ENCODE results near the gene ADGB.

ADGB gene

DNA sequence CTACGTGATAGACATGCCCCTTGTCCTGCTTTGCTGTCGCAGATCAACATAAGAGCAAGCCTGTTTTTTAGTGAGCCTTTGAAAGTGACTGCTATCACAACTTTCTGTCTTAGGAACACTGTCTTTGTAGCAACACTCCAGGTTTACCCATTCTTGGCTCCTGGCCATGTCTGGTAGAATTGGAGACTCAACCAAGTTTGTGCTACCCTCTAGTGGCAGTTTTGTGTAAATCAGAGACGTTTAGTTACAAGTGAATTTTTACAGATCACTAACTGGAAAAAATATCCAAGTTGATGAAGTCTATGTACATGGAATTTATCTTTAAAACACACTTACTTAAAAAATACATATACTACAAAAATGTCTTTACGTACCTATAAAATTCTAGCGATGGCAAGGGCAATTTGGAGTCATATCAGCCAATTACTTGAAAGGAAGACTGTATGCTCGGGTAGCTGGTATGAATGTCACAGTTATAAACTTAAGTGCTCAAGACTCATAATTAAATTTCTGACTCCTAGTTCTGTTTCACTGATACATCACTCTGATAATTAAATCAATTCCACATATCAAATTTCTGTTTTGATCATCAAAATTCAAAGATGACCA, 101.4 kb downstream of the ADGB start:
- no peak overlapping the region for H3K4me3 ChIP-seq (ENCODE audit: control insufficient read depth, low read depth, low read length)
- TF ChIP-seq, protein P1, sequence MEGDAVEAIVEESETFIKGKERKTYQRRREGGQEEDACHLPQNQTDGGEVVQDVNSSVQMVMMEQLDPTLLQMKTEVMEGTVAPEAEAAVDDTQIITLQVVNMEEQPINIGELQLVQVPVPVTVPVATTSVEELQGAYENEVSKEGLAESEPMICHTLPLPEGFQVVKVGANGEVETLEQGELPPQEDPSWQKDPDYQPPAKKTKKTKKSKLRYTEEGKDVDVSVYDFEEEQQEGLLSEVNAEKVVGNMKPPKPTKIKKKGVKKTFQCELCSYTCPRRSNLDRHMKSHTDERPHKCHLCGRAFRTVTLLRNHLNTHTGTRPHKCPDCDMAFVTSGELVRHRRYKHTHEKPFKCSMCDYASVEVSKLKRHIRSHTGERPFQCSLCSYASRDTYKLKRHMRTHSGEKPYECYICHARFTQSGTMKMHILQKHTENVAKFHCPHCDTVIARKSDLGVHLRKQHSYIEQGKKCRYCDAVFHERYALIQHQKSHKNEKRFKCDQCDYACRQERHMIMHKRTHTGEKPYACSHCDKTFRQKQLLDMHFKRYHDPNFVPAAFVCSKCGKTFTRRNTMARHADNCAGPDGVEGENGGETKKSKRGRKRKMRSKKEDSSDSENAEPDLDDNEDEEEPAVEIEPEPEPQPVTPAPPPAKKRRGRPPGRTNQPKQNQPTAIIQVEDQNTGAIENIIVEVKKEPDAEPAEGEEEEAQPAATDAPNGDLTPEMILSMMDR (IDR thresholded peaks at IDR 0.05; ENCODE audit: control insufficient read depth, insufficient read depth, low read depth, low read length, missing control alignments) = peak; percentile 66
- DNase-seq (ENCODE audit: low read depth) = peak; percentile 58

DNA sequence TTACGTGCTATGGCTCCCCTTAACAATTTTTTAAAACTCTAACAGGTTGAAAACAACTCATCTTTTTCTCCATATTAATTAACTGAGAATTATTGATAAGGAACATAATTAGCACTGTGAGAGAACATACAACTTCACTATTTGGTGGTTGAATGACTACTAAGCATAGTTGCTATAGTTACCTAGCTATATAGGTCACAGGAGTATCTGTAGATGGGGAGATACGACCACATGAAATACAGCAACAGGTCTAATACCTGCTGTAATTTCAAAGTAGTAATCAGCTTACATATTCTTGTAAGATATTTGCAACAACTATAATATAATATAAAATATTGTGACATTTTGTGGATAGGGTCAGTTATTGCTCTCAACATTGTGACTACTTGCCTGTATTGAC, 102.9 kb downstream of the ADGB start:
- DNase-seq (ENCODE audit: low read depth) = no peak
- H3K4me3 ChIP-seq (ENCODE audit: control insufficient read depth, low read depth, low read length) = no peak overlapping the region
- TF ChIP-seq, protein P1 (IDR thresholded peaks at IDR 0.05; ENCODE audit: control insufficient read depth, insufficient read depth, low read depth, low read length, missing control alignments) = no peak

DNA sequence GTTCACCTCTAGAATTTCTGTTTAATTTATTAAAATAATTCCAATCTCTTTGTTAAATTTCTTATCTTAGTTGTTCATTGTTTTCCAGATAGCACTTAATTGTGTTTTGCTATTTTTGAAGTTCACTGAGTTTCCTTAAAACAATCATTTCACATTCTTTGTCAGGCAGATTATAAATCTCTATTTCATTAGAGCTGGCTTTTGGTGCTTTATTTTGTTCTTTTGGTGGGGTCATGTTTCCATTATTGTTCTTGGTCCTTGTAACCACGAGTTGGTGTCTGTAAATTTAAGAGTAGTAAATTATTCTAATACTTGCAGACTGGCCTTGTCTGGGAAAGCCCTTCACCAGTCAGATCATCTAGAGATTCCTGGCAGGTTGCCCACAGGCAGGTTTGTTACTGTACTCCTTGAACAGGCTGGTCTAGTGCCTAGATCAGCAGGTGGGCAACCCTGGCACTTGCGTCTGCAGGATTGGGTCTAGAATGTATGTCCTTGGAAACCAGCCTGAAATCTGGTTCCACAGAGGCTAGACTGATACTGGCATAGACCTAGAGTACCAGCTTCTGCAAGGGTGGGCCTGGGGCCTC, 110.4 kb downstream of the ADGB start:
- H3K4me3 ChIP-seq (ENCODE audit: control insufficient read depth, low read depth, low read length) = no peak overlapping the region
- DNase-seq (ENCODE audit: low read depth) = no peak
- TF ChIP-seq, protein P1 (IDR thresholded peaks at IDR 0.05; ENCODE audit: control insufficient read depth, insufficient read depth, low read depth, low read length, missing control alignments) = no peak

DNA sequence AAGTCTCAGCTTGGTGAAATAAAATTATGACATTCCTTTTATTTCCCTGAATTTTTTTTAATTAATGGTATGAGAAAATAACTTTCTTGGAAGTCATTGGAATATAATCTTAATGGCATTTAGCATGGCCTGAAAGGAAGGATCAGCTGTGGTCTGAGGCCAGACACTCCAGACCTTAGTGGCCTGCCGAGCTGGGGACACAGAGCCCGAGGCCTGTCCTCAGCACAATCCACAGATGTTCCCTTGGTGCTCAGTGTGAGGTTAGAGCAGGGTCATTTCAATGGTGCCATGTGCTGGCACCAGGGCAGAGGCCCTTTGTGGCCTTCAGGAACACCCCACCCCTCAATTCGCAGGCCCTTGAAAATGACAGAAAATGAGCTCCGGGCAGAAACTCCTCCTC, 120.6 kb downstream of the ADGB start:
- no peak for DNase-seq (ENCODE audit: low read depth)
- H3K4me3 ChIP-seq (ENCODE audit: control insufficient read depth, low read depth, low read length) = no peak overlapping the region
- TF ChIP-seq, protein P1 (IDR thresholded peaks at IDR 0.05; ENCODE audit: control insufficient read depth, insufficient read depth, low read depth, low read length, missing control alignments) = no peak

DNA sequence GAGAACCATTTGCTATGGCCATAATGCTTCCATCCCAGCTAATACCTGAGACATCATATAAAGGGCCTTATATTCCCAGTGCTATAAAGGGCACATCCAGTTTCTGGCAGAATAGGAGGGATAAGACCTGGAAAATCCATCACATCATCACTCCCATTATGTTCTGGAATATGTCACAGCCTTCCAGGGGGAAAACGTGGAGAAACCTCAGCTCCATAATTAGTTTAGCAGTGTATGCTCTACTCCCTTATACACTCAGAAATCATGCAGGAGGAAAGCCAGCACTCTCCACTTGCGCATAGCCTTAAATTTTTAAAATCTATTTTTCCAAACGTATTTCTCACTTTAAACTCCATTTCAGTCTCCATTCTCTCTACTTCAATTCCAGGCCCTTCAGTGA, 140.9 kb downstream of the ADGB start:
- no peak overlapping the region for H3K4me3 ChIP-seq (ENCODE audit: control insufficient read depth, low read depth, low read length)
- DNase-seq (ENCODE audit: low read depth) = no peak
- TF ChIP-seq, protein P1 (IDR thresholded peaks at IDR 0.05; ENCODE audit: control insufficient read depth, insufficient read depth, low read depth, low read length, missing control alignments) = no peak

DNA sequence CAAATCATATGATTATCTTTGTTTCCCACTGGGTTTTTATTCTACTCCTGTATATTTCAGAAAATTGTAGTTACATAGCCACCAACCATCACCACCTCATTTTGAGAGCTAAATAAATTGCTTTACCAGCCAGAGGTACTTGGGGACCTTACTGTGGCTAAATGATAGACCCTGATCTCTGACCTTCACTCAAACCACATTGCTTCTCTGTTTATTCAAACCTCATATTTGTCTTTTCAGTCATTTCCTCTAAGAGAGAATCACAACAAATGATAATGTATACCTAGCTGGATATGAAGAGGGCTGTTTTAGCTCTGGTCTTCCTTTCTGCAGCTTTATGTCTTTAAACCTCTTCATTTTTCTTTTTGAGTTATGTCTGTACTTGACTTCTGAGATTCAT, 142.8 kb downstream of the ADGB start:
- no peak for DNase-seq (ENCODE audit: low read depth)
- H3K4me3 ChIP-seq (ENCODE audit: control insufficient read depth, low read depth, low read length) = no peak overlapping the region
- TF ChIP-seq, protein P1 (IDR thresholded peaks at IDR 0.05; ENCODE audit: control insufficient read depth, insufficient read depth, low read depth, low read length, missing control alignments) = no peak

Data from AG09309 (cell line).